WTC11 (cell line): Measurements from ENCODE around the gene MEIS2. TPM values are rescaled to one million over a fixed set of nuclear protein-coding genes. Genes with fewer than 3 reads are reported as not detected.

Experiments used
- ATAC-seq: fragments of 200-7000 bp; cut with Tn5 transposase; 2 replicates; pipeline ENCODE4 v1.10.0; 2021; ENCODE audit warnings: mild to moderate bottlenecking, moderate library complexity
- CTCF ChIA-PET: fragments of 300-600 bp; sonication (Branson Sonifier 250); formaldehyde crosslinking; loops from one replicate; lab custom pipeline; 2021; ENCODE audit warnings: antibody characterized with exemption; lab: Charles Lee
- POLR2A ChIA-PET: fragments of 350-600 bp; sonication (Branson Sonifier 250); formaldehyde crosslinking; loops from one replicate; lab custom pipeline; 2021; ENCODE audit warnings: antibody characterized with exemption; lab: Charles Lee
- DNase-seq: peaks from one replicate; pipeline ENCODE4 v3.0.0; 2021; ENCODE audit warnings: low spot score
- H3K27ac Mint-ChIP-seq: 2 replicates; pipeline ENCODE4 v1.8.0; 2021; ENCODE audit warnings: mixed read lengths
- H3K27me3 Mint-ChIP-seq: 2 replicates; pipeline ENCODE4 v1.8.0; 2021; ENCODE audit warnings: low read depth, mild to moderate bottlenecking, moderate library complexity, mixed read lengths
- H3K36me3 Mint-ChIP-seq: 2 replicates; pipeline ENCODE4 v1.8.0; 2021; ENCODE audit warnings: mixed read lengths
- H3K4me1 Mint-ChIP-seq: 2 replicates; pipeline ENCODE4 v1.8.0; 2022; ENCODE audit warnings: mixed read lengths
- H3K4me3 Mint-ChIP-seq: 2 replicates; pipeline ENCODE4 v1.8.0; 2021; ENCODE audit warnings: mild to moderate bottlenecking, moderate library complexity, mixed read lengths
- H3K9me3 Mint-ChIP-seq: 2 replicates; pipeline ENCODE4 v1.8.0; 2021; ENCODE audit warnings: mixed read lengths
- ATF1 ChIP-seq: sonication (generic); formaldehyde crosslinking; IDR thresholded peaks from 2 replicates; pipeline ENCODE4 v1.8.1; 2023; ENCODE audit warnings: mild to moderate bottlenecking, moderate library complexity, missing genetic modification reagents
- FOXJ3 ChIP-seq: sonication (generic); formaldehyde crosslinking; IDR thresholded peaks from 2 replicates; pipeline ENCODE4 v1.9.0; 2021; ENCODE audit warnings: missing genetic modification reagents, mild to moderate bottlenecking, borderline replicate concordance
- FOXK1 ChIP-seq: sonication (generic); formaldehyde crosslinking; IDR thresholded peaks from 2 replicates; pipeline ENCODE4 v1.8.0; 2022; ENCODE audit warnings: mild to moderate bottlenecking, moderate library complexity, missing genetic modification reagents
- IRF2 ChIP-seq: sonication (generic); formaldehyde crosslinking; IDR thresholded peaks from 2 replicates; pipeline ENCODE4 v1.8.0; 2022; ENCODE audit warnings: low read depth, missing genetic modification reagents, borderline replicate concordance
- total RNA-seq: library from RNA; stranded (reverse); gene quantifications from 3 replicates; pipeline ENCODE4 v1.2.3, GENCODE V29; 2021
- TF ChIP-seq, protein P1 (sequence below): sonication (generic); formaldehyde crosslinking; IDR thresholded peaks from 2 replicates; pipeline ENCODE4 v1.8.1; 2022; ENCODE audit warnings: low read depth, missing genetic modification reagents, borderline replicate concordance
- TF ChIP-seq, protein P2 (sequence below): sonication (generic); formaldehyde crosslinking; IDR thresholded peaks from 2 replicates; pipeline ENCODE4 v1.8.1; 2022; ENCODE audit warnings: mild to moderate bottlenecking, moderate library complexity, missing genetic modification reagents
- TF ChIP-seq, protein P3 (sequence below): sonication (generic); formaldehyde crosslinking; IDR thresholded peaks from 2 replicates; pipeline ENCODE4 v1.8.1; 2023; ENCODE audit warnings: mild to moderate bottlenecking, missing genetic modification reagents
- TF ChIP-seq, protein P4 (sequence below): sonication (generic); formaldehyde crosslinking; IDR thresholded peaks from 2 replicates; pipeline ENCODE4 v1.8.0; 2022; ENCODE audit warnings: mild to moderate bottlenecking, missing genetic modification reagents
- TF ChIP-seq, protein P5 (sequence below): sonication (generic); formaldehyde crosslinking; IDR thresholded peaks from 2 replicates; pipeline ENCODE4 v1.8.1; 2023; ENCODE audit warnings: mild to moderate bottlenecking, moderate library complexity, missing genetic modification reagents
- TF ChIP-seq, protein P6 (sequence below): sonication (generic); formaldehyde crosslinking; IDR thresholded peaks from 2 replicates; pipeline ENCODE4 v1.8.0; 2023; ENCODE audit warnings: mild to moderate bottlenecking, missing genetic modification reagents
- TF ChIP-seq, protein P7 (sequence below): sonication (generic); formaldehyde crosslinking; IDR thresholded peaks from 2 replicates; pipeline ENCODE4 v1.8.1; 2023; ENCODE audit warnings: mild to moderate bottlenecking, missing genetic modification reagents, moderate library complexity
- TF ChIP-seq, protein P8 (sequence below): fragments of 250-450 bp; sonication (Bioruptor Pico); conservative IDR thresholded peaks from 2 replicates; pipeline ENCODE4 v1.9.0; 2021; ENCODE audit warnings: mild to moderate bottlenecking

Gene MEIS2
- total RNA-seq, 1 experiment from 2014 or later, result 0.57 TPM

DNA sequence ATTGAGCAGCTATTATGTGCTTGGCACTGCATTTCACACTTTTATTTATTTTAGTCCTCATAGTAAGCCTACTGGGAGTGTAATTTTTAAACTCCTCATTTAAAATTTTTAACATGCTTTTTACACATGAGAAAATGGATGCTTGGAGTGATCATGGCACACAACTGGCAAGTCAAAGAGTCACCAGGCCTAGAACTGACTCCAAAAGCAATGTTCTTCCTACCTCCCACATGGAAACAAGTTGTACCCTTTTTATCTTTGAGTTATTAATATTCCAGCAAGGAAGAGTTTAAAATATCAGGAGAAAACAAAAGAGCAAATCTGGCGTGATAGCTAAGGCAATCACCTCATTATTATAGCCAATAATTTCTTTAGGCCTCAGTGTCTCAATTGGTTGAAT is 100.6 kb downstream of the MEIS2 start:
- Mint-ChIP-seq H3K4me1 (peaks cover 21% of the 10 kb centered on the region), H3K9me3 (peaks cover 6% of the 10 kb centered on the region; the same call in 1 of the 2 replicates), H3K4me3 (no peak overlapping the region), H3K36me3 (no peaks in the 10 kb centered on the region), H3K27ac (no peak overlapping the region), H3K27me3 (no peaks in the 10 kb centered on the region)
- ATAC-seq, result no peak
- no peak for DNase-seq
- TF ChIP-seq, protein P1, sequence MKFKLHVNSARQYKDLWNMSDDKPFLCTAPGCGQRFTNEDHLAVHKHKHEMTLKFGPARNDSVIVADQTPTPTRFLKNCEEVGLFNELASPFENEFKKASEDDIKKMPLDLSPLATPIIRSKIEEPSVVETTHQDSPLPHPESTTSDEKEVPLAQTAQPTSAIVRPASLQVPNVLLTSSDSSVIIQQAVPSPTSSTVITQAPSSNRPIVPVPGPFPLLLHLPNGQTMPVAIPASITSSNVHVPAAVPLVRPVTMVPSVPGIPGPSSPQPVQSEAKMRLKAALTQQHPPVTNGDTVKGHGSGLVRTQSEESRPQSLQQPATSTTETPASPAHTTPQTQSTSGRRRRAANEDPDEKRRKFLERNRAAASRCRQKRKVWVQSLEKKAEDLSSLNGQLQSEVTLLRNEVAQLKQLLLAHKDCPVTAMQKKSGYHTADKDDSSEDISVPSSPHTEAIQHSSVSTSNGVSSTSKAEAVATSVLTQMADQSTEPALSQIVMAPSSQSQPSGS (CRISPR knock-in tag), result no peak
- no peak for TF ChIP-seq FOXJ3
- TF ChIP-seq, protein P2, sequence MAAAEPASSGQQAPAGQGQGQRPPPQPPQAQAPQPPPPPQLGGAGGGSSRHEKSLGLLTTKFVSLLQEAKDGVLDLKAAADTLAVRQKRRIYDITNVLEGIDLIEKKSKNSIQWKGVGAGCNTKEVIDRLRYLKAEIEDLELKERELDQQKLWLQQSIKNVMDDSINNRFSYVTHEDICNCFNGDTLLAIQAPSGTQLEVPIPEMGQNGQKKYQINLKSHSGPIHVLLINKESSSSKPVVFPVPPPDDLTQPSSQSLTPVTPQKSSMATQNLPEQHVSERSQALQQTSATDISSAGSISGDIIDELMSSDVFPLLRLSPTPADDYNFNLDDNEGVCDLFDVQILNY, result no peak
- TF ChIP-seq, protein P3, sequence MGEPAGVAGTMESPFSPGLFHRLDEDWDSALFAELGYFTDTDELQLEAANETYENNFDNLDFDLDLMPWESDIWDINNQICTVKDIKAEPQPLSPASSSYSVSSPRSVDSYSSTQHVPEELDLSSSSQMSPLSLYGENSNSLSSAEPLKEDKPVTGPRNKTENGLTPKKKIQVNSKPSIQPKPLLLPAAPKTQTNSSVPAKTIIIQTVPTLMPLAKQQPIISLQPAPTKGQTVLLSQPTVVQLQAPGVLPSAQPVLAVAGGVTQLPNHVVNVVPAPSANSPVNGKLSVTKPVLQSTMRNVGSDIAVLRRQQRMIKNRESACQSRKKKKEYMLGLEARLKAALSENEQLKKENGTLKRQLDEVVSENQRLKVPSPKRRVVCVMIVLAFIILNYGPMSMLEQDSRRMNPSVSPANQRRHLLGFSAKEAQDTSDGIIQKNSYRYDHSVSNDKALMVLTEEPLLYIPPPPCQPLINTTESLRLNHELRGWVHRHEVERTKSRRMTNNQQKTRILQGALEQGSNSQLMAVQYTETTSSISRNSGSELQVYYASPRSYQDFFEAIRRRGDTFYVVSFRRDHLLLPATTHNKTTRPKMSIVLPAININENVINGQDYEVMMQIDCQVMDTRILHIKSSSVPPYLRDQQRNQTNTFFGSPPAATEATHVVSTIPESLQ (CRISPR knock-in tag), result no peak
- TF ChIP-seq, protein P4, sequence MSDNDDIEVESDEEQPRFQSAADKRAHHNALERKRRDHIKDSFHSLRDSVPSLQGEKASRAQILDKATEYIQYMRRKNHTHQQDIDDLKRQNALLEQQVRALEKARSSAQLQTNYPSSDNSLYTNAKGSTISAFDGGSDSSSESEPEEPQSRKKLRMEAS (CRISPR knock-in tag), result no peak
- TF ChIP-seq FOXK1, result no peak
- ChIA-PET CTCF (no interaction called here), POLR2A (no interaction called here)

DNA sequence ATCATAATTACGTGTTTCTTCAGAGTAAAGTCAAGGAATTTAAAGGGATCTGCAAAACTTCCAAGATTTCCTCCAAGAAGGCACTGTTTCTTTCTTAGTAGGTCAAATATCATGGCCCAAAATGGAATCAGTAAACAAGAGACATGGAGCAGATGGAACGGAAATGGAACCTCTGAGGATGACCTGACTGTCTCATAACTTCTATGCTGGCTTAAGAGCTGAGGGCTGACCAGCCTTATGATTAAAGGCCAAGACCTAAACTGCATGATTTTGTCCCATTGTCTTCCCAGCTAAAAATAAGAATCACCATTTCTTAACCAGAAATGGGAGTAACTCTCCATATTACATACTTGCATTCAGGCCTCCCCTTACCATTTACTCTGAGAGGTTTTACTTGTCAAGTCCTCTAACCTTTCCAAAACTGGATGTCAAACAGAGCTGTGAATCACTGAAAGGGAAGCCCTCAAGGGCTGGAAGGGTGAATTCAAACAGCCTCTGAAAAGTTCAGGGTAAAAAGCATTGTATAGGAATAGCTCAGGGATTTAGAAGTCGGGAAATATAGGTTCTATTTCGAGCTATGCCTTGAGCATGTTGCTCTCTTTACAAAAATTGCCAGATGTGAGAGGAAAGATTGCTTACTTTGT is 103.7 kb downstream of the MEIS2 start:
- no peak overlapping the region for H3K4me3 Mint-ChIP-seq
- H3K36me3 Mint-ChIP-seq, result no peaks in the 10 kb centered on the region
- peaks cover 14% of the 10 kb centered on the region; the same call in 1 of the 2 replicates for H3K4me1 Mint-ChIP-seq
- ChIA-PET CTCF (no interaction called here), POLR2A (interaction anchor here (0.6 kb wide), 1 partner anchor 40 kb away, joined by 6 read pairs; no protein-coding TSS in a partner anchor)
- ATAC-seq (no peak), DNase-seq (no peak)
- H3K27ac Mint-ChIP-seq, result no peak overlapping the region
- TF ChIP-seq, protein P5, sequence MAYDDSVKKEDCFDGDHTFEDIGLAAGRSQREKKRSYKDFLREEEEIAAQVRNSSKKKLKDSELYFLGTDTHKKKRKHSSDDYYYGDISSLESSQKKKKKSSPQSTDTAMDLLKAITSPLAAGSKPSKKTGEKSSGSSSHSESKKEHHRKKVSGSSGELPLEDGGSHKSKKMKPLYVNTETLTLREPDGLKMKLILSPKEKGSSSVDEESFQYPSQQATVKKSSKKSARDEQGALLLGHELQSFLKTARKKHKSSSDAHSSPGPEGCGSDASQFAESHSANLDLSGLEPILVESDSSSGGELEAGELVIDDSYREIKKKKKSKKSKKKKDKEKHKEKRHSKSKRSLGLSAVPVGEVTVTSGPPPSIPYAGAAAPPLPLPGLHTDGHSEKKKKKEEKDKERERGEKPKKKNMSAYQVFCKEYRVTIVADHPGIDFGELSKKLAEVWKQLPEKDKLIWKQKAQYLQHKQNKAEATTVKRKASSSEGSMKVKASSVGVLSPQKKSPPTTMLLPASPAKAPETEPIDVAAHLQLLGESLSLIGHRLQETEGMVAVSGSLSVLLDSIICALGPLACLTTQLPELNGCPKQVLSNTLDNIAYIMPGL (CRISPR knock-in tag), result no peak
- no peak for TF ChIP-seq ATF1 (CRISPR knock-in tag)
- TF ChIP-seq, protein P6, sequence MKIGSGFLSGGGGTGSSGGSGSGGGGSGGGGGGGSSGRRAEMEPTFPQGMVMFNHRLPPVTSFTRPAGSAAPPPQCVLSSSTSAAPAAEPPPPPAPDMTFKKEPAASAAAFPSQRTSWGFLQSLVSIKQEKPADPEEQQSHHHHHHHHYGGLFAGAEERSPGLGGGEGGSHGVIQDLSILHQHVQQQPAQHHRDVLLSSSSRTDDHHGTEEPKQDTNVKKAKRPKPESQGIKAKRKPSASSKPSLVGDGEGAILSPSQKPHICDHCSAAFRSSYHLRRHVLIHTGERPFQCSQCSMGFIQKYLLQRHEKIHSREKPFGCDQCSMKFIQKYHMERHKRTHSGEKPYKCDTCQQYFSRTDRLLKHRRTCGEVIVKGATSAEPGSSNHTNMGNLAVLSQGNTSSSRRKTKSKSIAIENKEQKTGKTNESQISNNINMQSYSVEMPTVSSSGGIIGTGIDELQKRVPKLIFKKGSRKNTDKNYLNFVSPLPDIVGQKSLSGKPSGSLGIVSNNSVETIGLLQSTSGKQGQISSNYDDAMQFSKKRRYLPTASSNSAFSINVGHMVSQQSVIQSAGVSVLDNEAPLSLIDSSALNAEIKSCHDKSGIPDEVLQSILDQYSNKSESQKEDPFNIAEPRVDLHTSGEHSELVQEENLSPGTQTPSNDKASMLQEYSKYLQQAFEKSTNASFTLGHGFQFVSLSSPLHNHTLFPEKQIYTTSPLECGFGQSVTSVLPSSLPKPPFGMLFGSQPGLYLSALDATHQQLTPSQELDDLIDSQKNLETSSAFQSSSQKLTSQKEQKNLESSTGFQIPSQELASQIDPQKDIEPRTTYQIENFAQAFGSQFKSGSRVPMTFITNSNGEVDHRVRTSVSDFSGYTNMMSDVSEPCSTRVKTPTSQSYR (CRISPR knock-in tag), result no peak
- H3K27me3 Mint-ChIP-seq, result no peaks in the 10 kb centered on the region
- H3K9me3 Mint-ChIP-seq, result no peaks in the 10 kb centered on the region

DNA sequence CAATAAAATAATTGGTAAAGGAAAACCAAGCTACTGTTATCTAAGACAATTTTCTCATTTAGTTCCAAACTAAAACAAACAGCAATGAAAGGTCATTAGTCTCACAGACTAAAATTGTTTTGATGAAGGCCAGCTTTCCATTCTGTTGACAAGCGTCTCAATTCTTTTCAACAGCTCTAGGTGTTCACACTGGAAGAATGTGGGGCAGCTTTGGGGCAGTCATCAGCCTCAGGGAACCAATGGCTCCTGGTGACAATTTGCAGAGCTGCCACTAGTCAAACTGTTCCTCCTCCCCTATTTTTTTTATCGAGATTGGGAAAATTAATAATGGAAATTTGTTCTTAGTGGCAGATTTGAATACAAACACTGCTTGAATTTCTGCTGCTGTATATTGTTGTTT is 104.2 kb downstream of the MEIS2 start:
- ATAC-seq, result no peak
- H3K27ac Mint-ChIP-seq, result no peak overlapping the region
- H3K36me3 Mint-ChIP-seq, result no peaks in the 10 kb centered on the region
- DNase-seq, result no peak
- H3K27me3 Mint-ChIP-seq, result no peaks in the 10 kb centered on the region
- no peak for TF ChIP-seq IRF2 (CRISPR knock-in tag)
- TF ChIP-seq, protein P7, sequence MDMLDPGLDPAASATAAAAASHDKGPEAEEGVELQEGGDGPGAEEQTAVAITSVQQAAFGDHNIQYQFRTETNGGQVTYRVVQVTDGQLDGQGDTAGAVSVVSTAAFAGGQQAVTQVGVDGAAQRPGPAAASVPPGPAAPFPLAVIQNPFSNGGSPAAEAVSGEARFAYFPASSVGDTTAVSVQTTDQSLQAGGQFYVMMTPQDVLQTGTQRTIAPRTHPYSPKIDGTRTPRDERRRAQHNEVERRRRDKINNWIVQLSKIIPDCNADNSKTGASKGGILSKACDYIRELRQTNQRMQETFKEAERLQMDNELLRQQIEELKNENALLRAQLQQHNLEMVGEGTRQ (CRISPR knock-in tag), result no peak
- TF ChIP-seq, protein P8, sequence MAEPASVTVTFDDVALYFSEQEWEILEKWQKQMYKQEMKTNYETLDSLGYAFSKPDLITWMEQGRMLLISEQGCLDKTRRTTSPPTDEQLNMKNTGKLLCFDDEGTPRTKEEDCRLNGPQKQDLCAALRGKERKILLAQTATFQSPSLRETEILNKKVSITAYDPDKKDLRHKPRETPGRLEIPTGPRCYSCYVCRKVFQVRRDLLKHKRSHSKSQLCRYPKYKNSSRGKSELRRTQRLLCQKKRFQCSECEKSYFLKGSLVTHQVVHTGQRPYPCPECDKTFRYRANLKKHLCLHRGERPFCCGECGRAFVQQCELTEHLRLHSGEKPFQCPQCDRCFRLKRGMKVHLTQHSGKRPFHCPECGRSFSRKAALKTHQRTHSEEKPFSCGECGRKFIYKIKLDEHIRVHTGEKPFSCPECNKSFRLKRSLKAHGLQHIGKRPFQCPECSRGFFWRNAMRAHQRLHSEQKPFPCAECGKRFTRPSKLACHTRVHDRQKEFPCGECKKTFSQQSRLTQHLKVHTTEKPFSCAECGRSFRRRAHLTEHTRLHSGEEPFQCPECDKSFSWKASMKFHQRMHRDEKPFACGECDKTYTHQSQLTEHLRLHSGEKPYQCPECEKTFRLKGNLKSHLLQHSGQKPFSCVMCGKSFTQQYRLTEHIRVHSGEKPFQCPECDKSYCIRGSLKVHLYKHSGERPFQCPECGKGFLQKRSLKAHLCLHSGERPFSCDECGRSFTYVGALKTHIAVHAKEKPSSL, result no peak
- POLR2A ChIA-PET, result no interaction called here
- H3K4me3 Mint-ChIP-seq, result no peak overlapping the region
- CTCF ChIA-PET, result no interaction called here
- peaks cover 10% of the 10 kb centered on the region; the same call in 1 of the 2 replicates for H3K4me1 Mint-ChIP-seq
- no peaks in the 10 kb centered on the region for H3K9me3 Mint-ChIP-seq
